IMR-90 (cell line): ENCODE data around the gene CDYL2.

Source experiments
- FOS ChIP-seq: fragments of 150-350 bp; IDR thresholded peaks from 2 replicates; pipeline ENCODE4 v1.6.1; 2016; ENCODE audit warnings: low read depth, low read length
- MAFK ChIP-seq: IDR thresholded peaks from 2 replicates; pipeline ENCODE4 v1.6.1; 2012; ENCODE audit warnings: low read depth, low read length, improper control_type of control experiment
- POLR2A ChIP-seq: IDR thresholded peaks from 2 replicates; pipeline ENCODE4 v1.6.1; 2012; ENCODE audit warnings: mild to moderate bottlenecking, low read depth, low read length
- RAD21 ChIP-seq: IDR thresholded peaks from 2 replicates; pipeline ENCODE4 v1.6.1; 2012; ENCODE audit warnings: low read length, improper control_type of control experiment
- TF ChIP-seq, protein P1 (sequence below): conservative IDR thresholded peaks from 2 replicates; pipeline ENCODE4 v1.5.1; 2012; ENCODE audit warnings: mild to moderate bottlenecking, low read depth, low read length, improper control_type of control experiment
- TF ChIP-seq, protein P2 (sequence below): fragments of 150-350 bp; IDR thresholded peaks from 2 replicates; pipeline ENCODE4 v1.6.1; 2016; ENCODE audit warnings: low read depth, mild to moderate bottlenecking, low read length, moderate library complexity, borderline replicate concordance
- TF ChIP-seq, protein P3 (sequence below): fragments of 150-350 bp; IDR thresholded peaks from 2 replicates; pipeline ENCODE4 v1.6.1; 2017; ENCODE audit warnings: mild to moderate bottlenecking, antibody characterized with exemption, low read length, low read depth

DNA sequence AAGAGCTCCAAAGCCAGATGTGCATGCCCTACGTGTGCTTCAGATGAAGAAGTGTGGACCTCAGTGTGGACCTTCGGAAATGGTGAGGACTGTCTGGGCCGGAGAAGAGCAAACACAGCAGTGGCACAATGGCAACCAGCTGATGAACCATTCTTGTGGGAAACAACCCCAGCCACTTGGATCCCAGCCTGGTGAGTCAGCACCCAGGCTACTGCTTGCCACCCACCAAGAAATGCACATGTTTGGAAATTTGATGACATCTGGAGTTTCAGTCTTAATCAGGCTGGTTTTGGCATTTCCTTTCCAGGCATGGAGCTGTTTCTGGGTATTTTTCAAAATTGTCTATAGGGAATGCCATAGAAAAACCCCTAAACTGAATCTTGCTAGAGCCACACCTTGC is 220.9 kb downstream of the CDYL2 start:
- TF ChIP-seq, protein P1, sequence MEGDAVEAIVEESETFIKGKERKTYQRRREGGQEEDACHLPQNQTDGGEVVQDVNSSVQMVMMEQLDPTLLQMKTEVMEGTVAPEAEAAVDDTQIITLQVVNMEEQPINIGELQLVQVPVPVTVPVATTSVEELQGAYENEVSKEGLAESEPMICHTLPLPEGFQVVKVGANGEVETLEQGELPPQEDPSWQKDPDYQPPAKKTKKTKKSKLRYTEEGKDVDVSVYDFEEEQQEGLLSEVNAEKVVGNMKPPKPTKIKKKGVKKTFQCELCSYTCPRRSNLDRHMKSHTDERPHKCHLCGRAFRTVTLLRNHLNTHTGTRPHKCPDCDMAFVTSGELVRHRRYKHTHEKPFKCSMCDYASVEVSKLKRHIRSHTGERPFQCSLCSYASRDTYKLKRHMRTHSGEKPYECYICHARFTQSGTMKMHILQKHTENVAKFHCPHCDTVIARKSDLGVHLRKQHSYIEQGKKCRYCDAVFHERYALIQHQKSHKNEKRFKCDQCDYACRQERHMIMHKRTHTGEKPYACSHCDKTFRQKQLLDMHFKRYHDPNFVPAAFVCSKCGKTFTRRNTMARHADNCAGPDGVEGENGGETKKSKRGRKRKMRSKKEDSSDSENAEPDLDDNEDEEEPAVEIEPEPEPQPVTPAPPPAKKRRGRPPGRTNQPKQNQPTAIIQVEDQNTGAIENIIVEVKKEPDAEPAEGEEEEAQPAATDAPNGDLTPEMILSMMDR, result no peak
- TF ChIP-seq, protein P2, sequence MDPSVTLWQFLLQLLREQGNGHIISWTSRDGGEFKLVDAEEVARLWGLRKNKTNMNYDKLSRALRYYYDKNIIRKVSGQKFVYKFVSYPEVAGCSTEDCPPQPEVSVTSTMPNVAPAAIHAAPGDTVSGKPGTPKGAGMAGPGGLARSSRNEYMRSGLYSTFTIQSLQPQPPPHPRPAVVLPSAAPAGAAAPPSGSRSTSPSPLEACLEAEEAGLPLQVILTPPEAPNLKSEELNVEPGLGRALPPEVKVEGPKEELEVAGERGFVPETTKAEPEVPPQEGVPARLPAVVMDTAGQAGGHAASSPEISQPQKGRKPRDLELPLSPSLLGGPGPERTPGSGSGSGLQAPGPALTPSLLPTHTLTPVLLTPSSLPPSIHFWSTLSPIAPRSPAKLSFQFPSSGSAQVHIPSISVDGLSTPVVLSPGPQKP, result no peak
- TF ChIP-seq MAFK, result no peak
- TF ChIP-seq, protein P3, sequence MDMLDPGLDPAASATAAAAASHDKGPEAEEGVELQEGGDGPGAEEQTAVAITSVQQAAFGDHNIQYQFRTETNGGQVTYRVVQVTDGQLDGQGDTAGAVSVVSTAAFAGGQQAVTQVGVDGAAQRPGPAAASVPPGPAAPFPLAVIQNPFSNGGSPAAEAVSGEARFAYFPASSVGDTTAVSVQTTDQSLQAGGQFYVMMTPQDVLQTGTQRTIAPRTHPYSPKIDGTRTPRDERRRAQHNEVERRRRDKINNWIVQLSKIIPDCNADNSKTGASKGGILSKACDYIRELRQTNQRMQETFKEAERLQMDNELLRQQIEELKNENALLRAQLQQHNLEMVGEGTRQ, result no peak
- no peak for TF ChIP-seq FOS
- no peak for TF ChIP-seq POLR2A
- no peak for TF ChIP-seq RAD21
